GM21723 (cell line): ENCODE results near the gene HSPA9.

Source experiments
- ATAC-seq: cut with Tn5 transposase; IDR thresholded peaks from one replicate; pipeline ENCODE4 v1.9.1; 2021; ENCODE audit warnings: mild to moderate bottlenecking, moderate library complexity; ENCODE audit not compliant: unreplicated experiment

The HSPA9 gene

GRCh38 chr5:138596105-138596881, 21.1 kb upstream of the HSPA9 start:
- no peak for ATAC-seq

DNA sequence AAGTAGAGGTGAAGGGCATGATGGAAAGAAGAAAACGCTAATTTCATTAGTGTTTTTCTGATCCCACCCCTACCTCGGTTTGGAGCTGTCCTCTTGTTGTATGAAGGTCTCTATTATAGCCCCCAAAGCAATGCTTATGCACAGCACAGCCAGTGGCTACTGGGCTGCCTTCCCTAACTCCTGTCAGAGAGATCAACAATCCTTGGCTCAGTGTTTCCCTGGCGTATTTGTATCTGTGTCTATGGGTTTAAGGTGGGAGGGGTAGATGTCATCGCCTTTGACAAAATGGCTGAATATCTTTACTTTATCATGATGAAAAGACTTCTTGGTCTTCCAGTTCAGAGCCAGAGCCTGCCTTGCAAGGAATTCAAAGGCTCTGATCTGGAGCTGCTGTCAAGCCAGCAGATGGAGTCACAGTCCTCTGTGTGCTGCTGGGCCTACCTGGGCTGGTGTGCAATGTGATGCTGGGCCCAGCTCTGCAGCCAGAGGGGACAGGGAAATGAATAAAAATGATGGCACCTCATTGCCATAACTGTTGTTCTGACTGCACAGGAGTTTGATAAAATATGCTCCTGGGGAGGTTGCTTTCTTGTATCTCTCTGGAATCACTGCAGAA, 20.1 kb upstream of the HSPA9 start:
- ATAC-seq: no peak

GRCh38 chr5:138594305-138595058, 19.3 kb upstream of the HSPA9 start:
- no peak for ATAC-seq

GRCh38 chr5:138588013-138588788, 13.0 kb upstream of the HSPA9 start:
- ATAC-seq: no peak

- no peak for ATAC-seq
These were observed 10.0 kb upstream of the HSPA9 start for GRCh38 chr5:138585157-138585556.

DNA sequence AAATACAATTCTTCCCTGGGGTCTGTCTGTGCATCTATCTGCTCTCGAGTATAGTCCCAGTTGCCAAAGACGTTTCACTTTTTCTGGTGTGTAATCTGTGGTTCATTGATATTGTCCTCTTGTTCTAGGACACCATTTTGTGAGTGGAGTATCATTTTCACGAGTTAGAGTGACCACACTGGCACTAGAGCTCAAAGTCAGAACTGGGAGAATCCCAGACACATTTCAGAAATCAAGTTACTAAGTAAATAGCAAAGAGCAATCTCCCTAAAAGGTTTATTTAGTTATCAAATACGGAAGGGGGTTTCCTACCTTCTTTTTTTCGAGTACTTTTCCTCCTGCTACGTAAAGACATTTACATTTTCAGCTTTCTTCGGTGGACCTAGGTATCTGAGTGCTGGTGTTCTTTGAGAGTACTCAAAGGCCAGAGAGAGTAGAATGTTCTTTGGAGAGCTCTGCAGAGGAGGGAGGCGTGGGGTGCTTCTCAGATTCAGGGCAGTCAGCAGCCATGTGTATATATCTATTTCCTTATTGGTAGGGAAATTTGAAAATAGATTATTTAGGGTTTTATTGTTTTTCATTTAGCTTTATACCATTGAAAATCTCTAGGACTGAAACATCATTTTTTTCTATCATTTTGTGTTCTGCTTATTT, 8.9 kb upstream of the HSPA9 start:
- no peak for ATAC-seq

GRCh38 chr5:138582959-138583358, 7.8 kb upstream of the HSPA9 start:
- no peak for ATAC-seq

- no peak for ATAC-seq
These were observed 5.6 kb upstream of the HSPA9 start for GRCh38 chr5:138580777-138581176.

- ATAC-seq: no peak
These were observed 4.8 kb upstream of the HSPA9 start for GRCh38 chr5:138580001-138580400.

DNA sequence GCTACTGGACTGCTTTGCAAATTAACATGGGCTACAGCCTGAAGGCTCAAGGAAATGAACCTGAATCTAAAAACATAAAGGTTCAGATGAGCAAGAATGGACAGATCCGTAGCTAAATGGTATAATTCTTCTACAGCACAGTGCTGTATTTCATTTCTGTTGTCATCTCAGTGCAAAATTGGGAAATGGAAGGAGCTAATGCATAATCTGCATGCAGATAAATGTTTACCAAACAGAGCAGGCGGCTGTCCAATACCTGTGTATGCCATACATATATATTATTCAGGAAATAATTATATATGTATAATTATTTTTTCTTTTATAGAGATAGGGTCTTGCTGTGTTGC, 4.3 kb upstream of the HSPA9 start:
- ATAC-seq: no peak

GRCh38 chr5:138577452-138577851, 2.3 kb upstream of the HSPA9 start:
- no peak for ATAC-seq

DNA sequence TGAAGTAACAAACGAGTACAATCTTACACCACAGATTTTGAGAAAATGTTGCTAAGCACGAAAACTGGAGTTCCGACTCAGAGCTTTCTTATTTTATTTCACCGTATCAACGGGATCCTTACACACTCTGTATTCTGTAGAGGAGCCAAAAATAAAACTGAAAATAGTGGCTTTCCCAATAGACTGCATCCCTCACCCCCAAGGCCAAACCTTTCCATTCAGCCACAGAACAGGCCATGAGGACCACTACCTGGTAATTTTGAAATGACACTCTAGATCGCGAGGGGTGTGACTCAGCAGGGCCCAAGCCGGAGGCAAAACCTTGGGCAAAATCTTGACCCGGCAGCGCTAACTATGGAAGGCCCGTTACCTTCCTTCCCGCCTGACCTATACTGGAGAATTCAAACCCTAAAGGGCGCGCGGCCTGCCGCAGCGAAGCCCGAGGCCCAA, 432 bp downstream of the HSPA9 start:
- ATAC-seq: no peak

- no peak for ATAC-seq
These were observed 1.1 kb downstream of the HSPA9 start for GRCh38 chr5:138573949-138574670.

GRCh38 chr5:138573223-138573622, 2.0 kb downstream of the HSPA9 start:
- ATAC-seq: no peak

GRCh38 chr5:138570871-138571270, 4.3 kb downstream of the HSPA9 start:
- ATAC-seq: no peak

- no peak for ATAC-seq
These were observed 5.4 kb downstream of the HSPA9 start for GRCh38 chr5:138569782-138570181.

- no peak for ATAC-seq
These were observed 7.0 kb downstream of the HSPA9 start for GRCh38 chr5:138568061-138568824.

DNA sequence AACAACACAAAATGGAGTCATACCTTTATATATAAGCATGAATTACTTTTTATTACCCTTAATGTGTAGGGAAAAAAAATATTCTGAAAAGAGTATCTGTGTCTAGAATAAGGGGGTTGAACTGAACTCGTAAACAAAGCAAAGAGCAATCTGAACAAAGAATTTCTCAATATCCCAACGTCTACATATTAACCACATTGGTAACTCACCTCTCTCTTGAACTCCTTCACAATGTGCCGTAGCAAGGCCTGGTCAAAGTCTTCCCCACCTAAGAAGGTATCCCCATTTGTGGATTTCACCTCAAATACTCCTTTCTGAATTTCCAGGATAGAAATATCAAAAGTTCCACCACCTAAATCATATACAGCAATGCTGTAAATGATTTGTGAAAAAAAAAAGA, 8.4 kb downstream of the HSPA9 start:
- ATAC-seq: no peak

DNA sequence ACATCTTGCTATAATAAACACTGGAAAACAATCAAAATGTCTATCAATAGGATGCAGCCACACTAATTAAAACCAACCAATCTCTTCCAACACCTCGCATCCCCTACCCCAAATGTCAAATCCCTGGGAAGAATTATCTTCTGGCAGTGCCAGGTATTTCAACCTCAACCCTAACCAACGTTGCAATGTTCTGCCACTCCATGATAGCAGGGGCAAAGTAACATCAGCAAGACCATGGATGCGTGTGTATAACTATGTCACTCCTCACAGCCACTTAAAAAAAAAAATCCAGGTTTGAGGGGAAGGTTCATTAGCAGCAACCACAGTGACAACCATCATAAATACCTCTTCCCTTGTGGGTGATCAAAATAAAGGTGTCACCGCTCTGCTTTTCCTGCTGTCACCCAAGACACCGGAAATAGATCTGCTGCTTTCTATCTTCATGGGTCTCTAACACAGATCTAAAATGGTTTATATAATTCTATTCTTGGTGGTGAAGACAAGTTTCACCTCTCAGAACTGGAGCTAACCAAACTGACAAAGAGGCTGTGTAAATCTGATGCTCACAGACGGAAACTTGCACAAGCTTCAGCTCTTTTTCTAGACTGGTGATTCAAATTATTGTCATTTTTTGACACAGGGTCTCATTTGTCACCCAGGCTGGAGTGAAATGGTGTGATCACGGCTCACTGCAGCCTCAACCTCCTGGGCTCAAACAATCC, 9.9 kb downstream of the HSPA9 start:
- ATAC-seq: no peak
